GM18868 (cell line): Measurements from ENCODE around the gene TTLL6.

Source experiments
- ATAC-seq: cut with Tn5 transposase; IDR thresholded peaks from one replicate; pipeline ENCODE4 v1.9.1; 2021; ENCODE audit warnings: mild to moderate bottlenecking, moderate library complexity; ENCODE audit not compliant: unreplicated experiment

Gene TTLL6

DNA sequence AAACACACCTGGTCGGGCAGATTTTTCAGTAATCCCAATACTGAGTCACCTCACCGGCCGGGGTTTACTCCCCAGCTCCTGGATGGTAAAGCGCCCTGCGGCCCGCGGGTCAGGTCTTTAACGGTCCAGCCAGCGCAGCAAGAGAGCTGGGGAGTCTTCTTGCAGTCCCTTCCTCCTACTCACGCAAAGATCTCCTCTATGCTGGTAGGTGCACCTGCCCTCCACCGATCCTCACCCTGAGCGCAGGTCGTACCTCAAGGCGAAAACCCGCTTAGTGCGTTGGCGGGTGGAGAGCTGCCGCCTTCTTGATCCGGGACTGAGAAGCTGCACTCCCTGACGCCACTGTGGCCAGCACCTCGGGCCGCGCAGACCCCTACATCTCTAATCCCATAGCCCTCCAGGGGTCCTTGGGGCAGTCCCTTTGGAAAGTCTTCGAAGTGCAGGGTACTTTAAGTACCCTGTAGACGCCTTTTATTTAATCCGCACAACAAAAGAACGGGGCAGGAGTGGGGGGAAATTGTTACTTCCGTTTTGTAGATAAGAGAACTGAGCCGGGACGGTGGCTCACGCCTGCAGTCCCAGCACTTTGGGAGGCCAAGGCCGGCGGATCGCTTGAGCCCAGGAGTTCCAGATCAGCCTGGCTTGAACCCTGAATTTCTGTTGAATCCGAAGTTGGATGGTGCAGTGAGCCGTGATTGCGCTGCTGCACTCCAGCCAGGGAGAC, 78.1 kb downstream of the TTLL6 start:
- ATAC-seq: no peak

DNA sequence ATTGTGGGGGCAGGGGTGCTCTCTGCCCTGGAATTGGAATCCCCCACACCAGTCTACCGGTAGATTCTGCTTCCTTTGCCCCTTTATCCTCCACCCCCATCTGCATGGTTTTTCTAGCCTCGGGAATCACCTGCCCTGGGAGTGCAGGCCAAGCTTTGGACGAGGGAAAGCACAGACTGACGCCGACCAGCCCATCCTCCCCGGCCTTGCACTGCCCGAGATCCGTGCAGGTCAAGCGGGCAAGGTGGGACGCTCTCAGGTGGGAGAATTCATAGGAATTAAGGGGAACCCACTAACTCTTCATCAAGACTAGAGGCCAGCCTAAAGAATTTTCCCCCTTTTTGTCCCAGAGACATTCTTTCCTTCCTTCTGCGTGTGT, 78.6 kb downstream of the TTLL6 start:
- no peak for ATAC-seq

DNA sequence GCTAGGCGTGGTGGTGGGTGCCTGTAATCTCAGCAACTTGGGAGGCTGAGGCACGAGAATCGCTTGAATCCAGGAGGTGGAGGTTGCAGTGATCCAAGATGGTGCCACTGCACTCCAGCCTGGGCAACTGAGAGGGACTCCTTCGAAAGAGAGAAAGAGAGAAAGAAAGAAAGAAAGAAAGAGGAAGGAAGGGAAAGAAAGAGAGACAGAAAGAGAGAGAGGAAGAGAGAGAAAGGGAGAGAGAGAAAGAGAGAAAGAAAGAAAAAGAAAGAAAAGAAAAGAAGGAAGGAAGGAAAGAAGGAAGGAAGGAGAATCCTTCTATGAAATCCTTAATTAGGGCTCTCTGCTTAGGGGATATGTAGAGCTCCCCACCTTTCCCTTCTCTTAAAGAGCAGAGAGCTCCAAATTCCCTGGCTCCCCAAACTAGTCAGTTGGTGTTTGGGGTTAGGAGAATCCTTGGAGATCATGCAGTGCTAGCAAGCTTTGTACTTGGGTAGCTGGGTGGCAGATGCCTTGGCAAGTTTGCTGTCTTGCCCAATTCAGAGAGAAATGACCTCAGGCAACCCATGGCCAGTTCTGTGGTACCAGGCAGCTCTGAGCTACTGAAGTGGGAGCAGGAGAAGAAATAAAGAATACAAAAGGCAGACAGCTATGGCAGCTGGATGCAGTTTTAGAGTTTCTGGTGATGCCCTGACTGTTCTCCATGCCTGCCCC, 79.5 kb downstream of the TTLL6 start:
- no peak for ATAC-seq

DNA sequence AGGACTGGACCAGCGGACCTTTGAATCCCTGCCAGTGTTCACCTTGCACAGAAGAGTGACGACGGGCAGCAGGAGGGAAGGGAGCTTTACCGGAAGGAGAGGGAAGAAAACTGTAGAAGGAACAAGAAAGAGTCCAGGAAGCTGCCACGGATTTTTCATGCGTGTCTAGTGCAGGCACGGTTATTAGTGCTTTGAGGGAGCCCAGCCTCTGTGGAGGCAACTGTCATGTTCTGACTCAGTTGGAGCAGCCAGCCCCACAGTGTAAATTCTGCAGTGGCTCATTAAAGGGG, 82.0 kb downstream of the TTLL6 start:
- ATAC-seq: no peak

DNA sequence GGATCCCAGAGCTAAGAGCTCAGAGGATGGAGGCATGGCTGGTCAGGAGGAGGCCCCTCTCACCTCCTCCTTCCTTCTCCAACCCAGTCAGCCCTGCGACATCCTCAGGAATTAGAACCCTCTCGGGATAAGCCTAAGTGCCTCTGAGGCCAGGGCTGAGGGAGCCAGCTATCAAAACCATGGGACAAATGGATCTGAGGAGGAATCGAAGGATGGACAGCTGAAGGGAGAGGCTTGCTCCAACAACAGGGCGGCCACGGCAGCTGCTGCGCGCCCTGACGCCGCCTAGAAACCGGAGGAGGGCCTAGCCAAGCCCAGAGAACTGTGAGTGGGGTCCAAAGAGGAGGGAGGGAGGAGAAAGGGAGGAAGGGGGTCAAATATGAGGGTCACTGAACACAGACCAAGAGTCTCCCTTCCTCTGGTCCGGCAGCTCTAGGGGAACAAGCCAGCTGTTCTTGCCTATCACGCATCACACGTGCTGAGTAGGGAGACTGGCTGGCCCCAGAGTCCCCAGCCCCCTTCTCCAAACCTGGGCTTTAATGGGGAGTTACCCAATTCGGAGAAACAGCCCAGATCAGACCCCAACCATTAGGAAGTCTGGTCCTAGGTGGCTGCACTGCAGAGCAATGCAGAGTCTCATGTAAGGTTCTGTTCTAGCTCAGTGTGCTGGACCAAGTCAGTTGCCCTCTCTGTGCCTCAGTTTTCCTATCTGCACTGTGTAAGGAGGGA, 82.5 kb downstream of the TTLL6 start:
- no peak for ATAC-seq

DNA sequence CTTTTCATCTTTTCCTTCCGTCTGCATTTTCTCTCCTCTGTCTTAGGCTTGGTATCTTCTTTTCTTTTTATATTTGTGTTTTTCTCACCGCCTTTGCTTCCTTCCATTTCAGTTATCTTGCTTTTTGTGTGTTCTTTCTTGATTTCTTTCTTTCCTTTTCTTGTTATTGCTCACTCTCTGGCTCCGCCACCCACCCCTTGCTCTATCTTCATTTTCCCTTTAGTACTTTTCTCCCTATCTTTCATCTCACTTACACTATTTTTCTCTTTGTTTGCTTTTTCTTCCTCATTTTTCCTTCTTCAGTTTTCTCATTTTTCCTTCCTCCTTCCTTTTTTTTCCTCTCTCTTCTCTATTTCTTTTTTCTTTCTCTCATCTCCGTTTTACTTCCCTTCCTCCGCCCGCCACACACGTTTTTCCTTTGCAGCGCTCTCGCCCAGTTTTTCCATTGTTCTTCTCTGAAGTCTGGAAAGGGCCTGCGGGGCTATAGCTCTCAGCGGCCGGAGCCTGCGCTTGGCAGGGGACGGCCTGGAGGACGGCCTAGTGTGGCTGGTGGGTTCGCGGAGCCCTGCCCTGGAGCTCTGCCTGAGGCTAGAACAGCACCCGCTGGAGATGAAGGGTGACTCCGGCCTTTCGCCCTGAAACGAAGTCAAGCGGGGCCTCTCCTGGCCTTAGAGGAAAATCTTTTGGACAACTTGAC, 83.2 kb downstream of the TTLL6 start:
- ATAC-seq: no peak

DNA sequence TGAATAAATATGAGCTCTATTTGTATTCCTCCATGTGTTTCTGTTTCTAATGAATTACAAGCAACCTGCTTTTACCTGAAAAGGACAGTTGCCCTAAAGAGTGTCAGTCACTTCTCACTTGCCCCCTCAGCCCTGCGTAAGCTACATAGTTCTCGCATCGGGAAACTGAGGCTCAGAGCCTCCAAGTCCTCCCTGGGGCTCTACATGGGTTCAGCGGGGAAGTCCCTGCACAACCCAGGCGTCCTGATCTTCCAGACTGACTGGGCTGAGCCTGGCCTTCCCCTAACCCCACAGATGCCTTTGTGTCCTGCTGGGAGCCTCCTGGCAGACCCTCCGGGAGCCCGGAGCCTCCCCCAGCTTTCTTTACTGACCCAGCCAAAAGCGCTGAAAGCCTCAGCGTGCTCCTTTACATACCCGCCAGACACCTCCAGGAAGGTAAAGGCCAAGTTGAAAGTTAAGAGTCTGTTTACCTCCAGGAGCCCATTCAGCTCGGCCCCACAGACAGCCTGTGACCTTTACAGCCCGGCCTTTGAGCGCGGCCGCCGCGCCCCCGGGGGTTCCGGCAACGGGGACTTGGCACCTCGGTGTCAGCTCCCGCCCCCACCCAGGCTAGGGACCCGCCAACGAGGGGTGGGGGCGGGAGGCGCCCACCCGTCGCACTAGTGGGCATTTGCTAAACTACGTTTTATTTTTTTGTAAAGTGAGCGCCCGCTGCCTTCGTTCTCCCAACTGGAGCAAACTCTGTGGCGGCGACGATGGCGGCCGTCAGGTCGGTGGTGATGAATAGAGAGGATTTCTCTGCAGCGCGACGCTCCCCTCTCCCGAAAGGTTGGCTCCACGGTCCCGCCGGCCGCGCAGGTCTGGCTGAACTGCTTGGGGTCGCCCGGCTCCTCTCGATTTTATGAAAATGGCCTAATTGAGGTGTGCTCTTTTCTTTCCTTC, 84.1 kb downstream of the TTLL6 start:
- no peak for ATAC-seq

DNA sequence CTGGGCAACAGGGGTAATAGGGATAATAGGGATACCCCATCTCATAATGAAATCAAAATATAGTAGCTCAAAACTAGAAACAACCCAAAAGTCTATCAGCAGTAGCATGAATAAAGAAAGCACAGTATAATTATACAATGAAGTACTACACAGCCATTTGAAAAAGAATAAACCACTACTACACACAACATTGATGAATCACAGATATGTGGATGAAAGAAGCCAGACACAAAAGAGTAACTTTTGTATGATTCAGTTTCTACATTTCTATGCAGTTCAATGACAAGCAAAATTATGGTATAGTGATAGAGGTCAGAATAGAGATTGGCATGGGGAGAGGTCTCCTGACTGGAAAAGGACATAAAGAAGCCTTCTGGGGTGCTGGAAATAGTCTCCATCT, 85.7 kb downstream of the TTLL6 start:
- ATAC-seq: no peak

DNA sequence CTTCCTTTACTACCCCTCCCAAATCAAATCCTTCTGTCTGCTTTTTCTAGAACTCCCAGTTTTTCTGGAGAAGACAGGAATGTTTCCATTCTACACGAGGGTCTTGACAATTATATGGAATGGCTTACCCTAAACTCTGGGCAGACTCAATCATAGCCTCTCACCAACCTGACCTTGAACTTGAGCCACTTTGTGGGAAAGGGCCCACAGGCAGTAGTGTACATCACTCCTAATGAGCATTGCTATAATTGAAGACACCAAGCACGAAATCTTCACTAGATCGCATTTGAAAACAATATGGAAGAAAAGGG, 86.8 kb downstream of the TTLL6 start:
- no peak for ATAC-seq

DNA sequence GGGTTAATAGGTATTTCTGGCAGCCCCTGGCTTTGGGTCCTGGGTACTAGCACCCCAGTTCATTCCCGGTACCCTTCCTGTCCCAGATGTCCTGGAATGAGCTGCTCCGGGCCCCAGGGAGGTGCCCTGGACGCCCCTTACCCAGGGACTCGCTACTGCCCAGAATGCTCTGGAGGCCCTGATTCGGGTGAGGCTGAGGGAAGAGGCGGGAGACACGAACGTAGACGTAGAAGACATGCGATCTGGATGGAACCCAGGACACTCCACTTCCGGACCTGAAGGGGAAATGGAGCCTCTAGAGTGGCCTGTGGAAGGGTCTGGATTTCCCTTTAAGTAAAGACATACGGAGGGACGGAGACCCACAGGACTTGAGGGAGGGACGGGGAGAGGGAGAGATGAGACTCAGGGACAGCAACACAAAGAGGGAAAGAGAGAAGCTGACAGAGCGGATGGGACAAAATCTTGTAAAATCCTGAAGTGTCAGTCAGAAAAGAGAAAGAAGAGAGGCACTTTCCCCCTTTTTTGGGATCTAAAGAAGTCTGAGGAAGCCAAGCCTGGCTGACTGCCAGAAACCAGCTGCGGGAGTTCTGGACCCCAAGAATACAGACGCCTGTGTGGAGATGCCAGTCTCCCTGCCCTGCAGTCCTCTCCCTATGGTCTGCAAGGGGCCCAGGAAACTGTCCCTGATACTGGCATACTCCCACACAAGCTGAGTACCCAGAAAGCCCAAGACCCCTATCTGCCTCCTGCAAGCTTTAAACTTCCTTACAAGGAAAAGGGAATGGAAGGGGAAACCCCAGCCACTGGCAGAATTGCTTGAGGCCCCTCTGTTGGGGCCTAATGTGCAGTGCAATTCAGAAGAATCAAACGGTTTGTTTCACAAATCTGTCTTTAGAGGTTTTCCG, 87.4 kb downstream of the TTLL6 start:
- ATAC-seq: no peak

DNA sequence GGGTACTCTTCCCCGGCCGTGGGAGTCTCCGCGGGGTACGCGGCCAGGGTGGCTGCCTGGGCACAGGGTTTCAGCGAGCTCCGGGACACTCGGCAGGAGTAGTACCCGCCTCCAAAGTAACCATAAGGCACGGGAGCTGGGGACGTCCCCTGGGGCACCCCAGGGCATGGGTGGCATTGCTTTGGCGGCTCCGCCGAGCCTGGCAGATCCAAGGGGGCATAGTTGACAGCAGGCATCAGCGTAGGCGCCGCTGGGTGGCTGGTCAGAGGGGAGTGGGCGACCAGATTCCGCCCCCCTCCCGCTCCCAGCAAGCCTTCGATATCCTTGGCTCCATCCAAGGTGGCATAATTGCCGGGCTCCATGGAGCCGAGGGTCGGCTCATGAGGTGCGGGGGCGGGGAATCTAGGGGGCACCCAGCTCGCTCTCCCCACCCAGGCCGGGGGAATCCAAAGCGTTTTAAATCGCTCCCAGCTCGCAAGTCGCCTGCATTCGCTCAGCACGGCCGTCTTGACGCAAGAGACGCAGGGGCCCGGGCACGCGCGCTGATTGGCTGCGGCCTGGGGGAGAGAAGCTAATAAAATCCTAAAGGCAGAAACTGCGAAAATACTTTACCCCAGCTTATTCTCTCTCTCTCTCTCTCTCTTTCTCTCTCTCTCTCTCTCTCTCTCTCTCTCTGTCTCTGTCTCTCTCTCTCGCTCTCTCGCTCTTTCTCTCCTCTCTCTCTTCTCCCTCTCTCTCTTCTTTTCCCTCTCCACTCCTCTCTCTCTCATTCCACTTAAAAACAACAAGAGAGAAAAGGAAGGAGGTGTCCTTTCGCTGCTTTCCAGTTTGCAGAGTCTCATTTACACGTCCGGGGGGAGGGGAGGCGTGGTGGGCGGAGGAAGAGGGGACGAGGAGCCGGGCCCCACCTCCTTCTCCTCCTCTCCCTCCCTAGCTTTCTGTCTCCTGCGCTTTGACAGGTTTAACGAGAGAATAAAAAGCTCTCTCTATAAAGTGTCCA, 88.5 kb downstream of the TTLL6 start, which contains the start of gene HOXB13:
Gene HOXB13 (minus strand): TSS at position 519 of the 1,000 bp plus-strand sequence. CDS start 157 bp downstream, at position 362.
- ATAC-seq: no peak

DNA sequence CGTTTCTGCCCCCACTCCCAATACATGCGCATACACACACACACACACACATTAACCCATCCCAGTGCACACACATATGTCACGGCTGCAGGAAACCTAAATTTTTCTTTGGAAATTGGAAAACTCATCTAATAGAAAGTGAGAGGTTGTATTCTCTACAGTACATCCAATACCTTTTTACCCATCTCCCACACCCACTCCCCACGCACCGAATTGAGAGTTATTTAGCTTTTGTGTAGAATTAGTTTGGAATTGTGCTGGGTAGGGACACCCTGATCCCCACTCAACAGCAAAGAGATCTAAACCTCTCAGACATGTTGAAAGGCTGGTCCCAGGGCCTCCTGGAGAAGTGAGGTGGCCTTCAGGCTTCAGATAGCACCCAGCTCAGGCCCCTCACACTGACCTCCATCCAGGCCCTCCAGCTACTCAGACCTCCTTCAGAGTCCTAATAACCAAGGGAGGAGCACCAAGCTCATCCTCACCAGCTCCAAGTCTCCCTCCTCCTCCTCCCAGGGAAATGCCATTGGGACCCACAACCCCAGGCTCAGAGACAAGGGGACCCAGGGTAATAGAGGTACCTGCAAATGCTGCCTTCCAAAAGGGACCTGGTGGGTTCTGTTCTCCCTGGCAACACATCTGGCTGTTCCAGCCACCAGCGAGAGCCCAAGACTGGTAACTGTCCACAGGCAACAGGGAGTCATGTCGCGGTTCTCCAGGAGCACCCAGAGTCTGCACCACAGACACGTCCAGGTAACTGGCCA, 89.4 kb downstream of the TTLL6 start:
- ATAC-seq: no peak

DNA sequence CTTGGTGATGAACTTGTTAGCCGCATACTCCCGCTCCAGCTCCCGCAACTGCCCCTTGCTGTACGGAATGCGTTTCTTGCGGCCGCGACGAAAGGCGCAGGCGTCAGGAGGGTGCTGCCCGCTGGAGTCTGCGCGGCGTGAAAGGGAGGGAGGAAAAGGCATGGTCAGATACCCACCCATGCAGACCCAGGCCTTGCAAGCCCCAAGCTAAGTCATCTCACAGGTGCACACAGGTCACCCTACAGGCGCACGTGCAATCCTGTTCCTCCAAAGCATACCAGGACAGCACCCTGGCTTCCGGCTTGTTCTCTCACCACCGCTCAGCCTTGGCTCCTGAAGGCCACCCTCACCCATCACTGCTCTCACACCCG, 90.1 kb downstream of the TTLL6 start:
- ATAC-seq: no peak

DNA sequence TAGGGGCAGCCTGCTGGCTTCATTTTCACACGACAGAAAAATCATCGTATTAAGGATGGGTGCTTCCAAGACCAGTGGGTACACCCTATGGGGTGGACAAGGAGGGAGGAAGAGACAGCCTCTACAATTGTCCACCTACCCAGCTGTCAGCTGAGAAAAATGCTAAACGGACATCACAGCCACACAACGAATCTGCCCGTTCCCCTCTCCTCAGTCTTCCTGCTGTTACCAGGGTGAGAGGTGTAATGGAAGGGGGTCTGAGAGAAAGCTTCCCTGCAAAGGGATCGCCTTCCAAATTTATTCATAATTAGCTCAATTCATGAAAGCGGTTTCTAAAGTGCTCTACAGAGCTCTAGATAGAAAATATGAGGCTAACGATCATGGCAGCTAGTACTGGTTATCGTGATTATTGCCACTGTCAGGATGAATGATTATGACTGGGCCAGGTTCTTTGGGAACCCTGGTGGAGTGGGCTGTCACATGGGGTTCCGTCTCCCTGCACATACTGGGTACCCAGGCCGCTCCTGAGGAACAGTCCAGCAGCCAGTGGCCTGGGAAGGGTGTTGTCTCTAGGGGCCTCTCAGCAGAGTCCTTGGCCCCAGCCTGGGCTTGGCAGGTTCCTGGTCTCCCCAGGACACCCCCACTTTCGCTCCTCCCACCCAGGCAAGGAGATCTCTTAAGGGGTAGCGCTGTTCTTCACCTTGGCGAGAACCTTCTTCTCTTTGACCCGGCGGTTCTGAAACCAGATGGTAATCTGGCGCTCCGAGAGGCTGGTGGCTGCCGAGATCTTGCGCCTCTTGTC, 90.7 kb downstream of the TTLL6 start:
- no peak for ATAC-seq

DNA sequence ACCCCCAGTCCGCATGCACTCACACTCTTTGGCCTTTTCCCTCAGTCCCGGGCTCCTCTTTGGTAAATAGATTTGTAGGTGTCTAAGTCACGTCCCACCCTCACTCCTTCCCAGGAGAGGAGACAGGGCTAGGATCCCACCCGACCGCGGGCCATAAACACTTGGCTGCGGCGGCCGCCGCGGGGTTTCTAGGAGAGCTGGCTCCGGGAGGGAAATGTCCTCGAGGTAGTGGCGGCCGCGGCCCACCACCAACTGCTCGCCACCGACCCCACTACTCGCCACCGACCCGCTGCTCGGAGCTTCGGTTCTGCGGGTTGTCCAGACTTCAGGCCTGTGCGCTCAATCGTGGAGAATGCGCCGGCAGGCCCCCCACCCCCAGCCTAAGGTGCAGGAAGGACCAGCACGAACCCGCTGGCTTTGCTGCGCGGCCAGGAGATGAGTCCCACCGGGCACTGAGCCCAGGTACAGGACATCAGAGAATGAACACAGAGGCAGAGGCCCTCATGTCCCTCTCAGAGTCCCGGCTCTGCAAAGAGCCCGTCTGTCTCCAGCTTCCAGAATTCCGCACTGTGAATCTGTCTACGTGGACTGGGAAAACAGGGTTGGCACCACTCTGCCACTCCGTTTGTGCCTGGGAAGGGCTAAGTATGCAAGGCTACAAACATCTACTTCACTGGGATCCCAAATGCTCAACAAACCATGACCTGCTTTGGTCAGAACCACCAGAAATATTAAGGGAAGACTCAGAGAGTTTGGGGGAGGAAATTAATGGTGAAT, 91.6 kb downstream of the TTLL6 start:
- no peak for ATAC-seq

DNA sequence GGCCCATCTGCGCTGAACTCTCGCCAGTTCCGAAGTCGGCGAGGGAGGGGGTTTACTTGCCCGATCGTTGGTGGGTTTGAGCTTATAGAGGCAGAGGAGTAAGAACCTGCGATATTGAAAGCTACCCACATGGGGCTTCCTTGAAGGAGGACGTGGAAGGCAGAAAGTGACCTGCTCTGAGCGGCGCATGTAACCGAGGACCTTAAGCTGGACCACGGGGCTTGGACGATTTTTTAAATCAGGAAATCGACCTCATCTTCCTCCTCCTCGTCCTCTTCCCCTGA, 92.1 kb downstream of the TTLL6 start:
- no peak for ATAC-seq
